Suppressor macrophage treated with lipopolysaccharide for 4 hours (primary cell): Measurements from ENCODE around the gene XPC.

Source experiments
- DNase-seq: peaks from one replicate; pipeline ENCODE4 v3.0.0-alpha.2; 2020

XPC gene

GRCh38 chr3:14206548-14207177 lies 28.3 kb upstream of the XPC start:
- DNase-seq = no peak

DNA sequence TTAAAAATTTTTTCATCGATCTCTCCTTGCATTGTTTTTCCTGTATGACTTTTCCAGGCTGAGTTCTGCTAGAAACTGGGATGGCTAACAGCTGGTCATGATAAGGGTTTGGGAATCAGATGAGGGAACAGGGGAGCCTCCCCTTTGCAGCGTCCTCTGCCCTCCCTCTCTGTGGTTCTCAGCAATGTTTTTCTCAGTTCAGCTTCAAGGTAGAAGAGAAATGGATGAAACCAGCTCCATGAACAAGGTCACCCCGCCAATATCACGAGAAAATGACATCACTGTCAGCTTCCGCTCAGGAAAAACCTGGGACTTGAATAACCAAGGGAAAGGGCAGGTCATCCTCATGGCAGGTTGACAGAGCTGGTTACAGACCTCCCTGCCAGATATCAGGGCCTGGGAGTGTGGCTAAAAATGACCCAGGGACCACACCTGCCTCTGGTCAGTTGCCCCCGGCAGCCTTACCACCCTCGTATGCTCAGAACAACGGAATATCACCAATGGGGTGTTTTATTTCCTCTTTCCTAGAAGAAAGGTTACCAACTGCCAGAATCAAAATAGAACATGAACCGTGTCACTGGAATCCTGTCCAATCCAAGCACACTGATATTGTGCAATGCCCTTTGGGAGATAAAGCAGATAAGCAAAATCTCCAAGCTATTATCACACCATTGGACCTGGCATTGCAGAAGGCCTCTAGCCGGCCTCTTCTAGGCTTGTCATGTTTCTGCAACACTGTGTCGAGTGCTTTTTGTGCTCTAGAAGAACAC lies 26.3 kb upstream of the XPC start:
- peak; percentile 9 for DNase-seq

DNA sequence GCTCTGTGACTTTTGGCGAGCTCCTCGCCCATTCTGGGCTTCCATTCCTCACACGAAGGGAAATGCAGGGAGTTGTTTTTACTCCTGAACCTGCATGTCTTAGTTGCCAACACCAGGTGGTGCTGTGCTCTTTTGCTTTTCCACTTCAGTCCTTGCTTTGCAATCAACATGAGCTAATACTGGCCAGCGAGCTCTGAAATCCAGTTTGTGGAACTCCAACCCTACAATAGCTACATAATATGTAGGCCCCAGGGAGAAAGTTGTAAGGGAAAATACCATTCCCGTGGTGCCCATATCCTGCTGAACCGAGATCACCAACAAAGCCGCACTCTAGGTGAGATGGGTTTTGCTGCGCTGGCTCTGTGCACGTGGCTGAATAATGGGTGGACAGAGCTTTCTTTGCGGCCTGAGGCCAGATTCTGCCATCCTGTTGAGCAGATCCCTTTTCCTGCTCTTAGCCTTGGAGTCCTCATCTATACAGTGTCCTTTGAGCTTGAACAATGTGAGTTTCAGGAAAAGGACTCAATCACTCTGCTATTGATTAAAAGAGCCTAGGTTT lies 25.2 kb upstream of the XPC start:
- peak; percentile 66 for DNase-seq

- DNase-seq = no peak
These were observed 24.6 kb upstream of the XPC start for GRCh38 chr3:14202874-14203520.

DNA sequence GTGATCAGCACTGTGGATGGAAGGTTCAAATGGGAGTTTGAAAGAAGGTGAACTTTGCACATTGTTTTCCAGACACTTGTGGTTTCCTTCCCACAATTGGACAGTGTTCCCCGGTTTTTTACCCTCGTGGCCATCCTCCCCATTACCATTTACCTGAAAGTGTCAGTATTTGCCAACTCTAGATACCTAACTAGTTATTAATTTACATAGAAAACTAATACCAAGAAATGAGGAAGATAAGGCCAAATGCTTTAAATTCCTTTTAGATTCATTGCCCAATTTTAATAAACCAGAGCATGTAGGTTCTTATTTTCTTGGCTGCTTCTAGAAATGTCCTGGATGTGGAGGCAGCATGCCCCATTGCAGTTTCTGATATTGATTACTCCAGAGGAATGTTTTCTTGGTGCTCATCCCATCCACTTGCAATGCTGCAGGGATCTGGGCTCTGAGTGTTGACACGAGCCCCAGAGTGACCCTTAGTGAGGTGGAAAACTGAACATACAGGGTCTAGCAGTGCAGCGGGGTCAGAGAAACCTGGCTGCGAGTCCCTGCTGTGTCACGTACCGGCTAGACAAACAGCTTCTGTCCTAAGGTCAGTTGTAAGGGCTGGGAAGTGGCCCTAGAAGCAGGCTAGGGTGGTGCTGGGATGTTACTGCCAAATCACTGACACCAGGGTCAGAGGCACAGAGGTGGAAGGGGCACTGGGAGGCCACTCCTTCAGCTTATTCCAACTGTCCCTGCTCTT lies 23.7 kb upstream of the XPC start:
- DNase-seq = no peak

GRCh38 chr3:14200841-14201240 lies 22.4 kb upstream of the XPC start:
- DNase-seq = no peak

DNA sequence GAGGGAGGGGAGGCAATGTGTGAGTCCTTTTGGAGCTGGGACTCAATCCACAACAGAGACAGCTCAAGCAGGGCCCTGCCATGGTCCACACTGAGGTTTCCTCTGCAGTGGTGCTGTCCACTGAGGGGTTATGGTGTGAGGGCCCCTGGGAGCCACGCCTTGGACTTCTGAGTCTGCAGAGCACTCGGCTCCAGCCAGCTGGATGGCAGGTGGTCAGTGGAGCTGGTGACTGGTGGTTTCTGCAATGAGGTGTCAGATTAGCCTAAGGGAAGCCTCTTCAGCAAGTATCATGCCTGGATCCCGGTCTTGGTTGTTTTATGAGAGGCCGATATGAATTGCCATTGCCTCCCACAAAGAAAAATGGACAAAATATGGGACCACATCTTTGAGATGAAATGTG lies 21.9 kb upstream of the XPC start:
- DNase-seq = no peak

GRCh38 chr3:14199641-14200040 lies 21.2 kb upstream of the XPC start:
- no peak for DNase-seq

GRCh38 chr3:14194865-14195264 lies 16.5 kb upstream of the XPC start:
- no peak for DNase-seq

- no peak for DNase-seq
These were observed 9.8 kb upstream of the XPC start for GRCh38 chr3:14188041-14188754.

DNA sequence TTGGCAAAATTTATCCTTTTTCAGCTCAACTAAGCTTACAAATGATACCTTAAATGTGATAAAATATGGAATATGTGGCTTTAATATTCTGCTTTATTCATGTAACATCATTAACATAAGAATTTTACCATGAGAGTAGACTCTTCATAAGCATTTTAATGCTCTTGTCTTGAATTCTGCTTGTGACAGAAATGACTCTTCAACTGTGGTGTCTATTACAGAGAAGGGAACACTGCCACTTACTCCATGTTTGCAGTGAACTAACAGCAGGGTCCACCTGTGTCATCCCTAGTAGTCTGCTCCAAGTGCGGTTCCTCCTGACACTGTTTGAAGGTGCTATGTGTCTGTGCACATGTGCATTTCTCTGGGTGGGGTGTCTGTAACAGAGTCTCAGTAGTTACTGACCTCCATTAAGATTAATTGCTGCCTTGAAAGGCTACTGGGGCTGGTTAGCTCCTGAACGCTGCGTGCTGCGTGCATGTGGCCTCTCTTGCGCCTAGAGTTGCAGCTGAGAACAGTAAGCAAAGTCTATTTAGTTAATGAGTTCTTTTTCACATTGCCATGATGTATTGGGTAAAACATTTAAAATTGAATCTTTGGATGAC lies 8.6 kb upstream of the XPC start:
- no peak for DNase-seq

- DNase-seq = no peak
These were observed 4.7 kb upstream of the XPC start for GRCh38 chr3:14183015-14183577.

DNA sequence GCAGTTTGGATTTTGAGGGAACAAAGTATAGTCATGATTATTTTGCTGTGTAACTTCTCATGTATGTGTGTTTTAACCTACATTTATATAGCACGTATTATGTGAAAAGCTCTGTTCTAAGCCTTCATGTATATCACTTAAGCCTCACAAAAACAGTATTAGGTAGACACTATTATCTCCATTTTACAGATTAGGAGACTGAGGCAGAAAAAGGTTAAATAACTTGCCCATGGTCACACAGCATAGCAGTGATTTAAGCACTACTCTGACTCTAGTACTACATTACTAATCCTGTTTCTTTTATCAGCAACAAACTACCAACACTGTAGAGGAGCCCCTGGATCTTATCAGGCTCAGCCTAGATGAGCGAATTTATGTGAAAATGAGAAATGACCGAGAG lies 2.9 kb upstream of the XPC start:
- no peak for DNase-seq

DNA sequence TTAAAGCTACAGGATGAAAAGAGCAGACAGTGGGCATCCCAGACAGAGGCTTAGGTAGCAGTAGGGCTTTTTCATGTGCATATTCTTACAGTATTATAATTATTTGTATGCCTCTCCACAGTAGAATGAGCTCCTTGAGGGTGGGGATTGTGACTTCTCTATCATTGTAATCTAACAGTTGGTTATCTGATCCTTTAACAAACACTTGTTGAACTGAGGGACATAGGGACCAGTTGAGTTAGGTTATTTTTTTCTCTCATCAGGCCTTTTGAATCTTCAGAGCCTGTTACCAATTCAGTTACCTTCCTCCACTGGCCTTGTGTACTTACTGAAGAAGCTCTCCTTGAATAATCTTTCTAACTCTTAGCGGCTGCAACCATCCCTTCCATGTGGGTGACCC lies 1.4 kb upstream of the XPC start:
- DNase-seq = no peak

DNA sequence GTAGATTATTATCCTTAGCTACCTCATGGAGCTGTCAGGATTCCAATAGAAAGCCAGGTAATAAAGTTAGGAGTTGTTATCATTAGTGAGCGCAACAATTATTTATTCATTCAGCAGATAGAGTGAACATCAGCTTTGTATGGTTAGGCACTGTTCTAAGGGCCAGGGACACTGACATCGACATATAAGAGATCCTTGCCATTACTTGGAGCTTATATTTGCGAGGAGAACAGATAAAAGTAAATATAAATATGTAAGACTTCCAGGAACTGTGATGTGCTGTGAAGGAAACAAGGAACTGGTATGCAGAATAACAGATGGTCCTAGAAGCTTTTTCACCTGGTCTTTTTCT lies 689 bp upstream of the XPC start:
- DNase-seq = peak; percentile 6

- DNase-seq = peak; percentile 20
These were observed 688 bp downstream of the XPC start for GRCh38 chr3:14177580-14178246.

DNA sequence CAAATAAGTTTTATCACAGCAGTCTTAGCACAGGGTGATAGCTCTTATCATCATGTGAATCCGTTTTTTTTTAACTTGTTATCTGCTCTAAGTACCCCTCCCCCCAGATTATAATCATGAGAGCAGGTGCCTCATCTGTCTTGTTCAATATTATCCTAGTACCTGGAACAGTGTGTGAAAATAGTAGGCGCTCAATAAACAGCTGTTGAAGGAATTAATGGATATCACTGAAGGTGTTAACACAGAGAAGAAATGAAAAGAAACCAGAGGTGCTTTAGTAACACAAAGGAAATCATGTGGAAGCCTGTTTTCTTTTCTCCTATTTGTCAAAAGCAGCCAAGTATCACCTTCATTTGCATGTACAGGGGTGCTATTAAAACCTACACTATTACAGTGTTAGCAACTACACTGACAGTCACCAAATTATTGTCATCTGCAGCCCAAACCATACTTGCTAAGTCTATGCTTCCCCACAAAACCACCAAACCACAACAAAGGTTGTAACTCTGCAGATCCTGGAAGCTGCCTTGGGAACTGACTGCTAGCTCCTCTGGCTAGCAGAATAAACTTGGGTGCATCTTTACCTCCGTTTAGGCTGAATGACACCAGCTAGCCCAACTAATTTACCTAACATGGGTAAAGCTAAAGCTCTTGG lies 2.9 kb downstream of the XPC start:
- DNase-seq = no peak

GRCh38 chr3:14174483-14174882 lies 3.9 kb downstream of the XPC start:
- no peak for DNase-seq

- no peak for DNase-seq
These were observed 5.9 kb downstream of the XPC start for GRCh38 chr3:14172496-14172895.

GRCh38 chr3:14170531-14171159 lies 7.8 kb downstream of the XPC start:
- DNase-seq = no peak
